Kidney (tissue), 14 donors: ENCODE data around the gene CRIP3. TPM values are rescaled to one million over a fixed set of nuclear protein-coding genes. Genes with fewer than 3 reads are reported as not detected.
"Not testable (repeated sequence)": the region's sequence is repeated elsewhere in the genome, so short reads cannot be mapped to it uniquely, and the experiment has no call there.

Experiments
- DNase-seq, 5 donors: peaks; one replicate each; pipeline ENCODE4 v3.0.0-alpha.2; 2013 to 2020
- FAIRE-seq: peaks from 2 replicates; lab custom pipeline; 2012; peaks lifted over from hg19 to GRCh38; lab: Jason Lieb, UNC
- H3K27ac ChIP-seq, 2 donors: one replicate each; pipeline ENCODE4 v1.7.0; 2013; ENCODE audit warnings: low read depth in 2 of 2, low read length in 2 of 2, inconsistent platforms in 1 of 2
- H3K27me3 ChIP-seq: one replicate; pipeline ENCODE4 v1.7.1; 2013; ENCODE audit warnings: low read length, inconsistent platforms; ENCODE audit not compliant: control insufficient read depth, insufficient read depth
- H3K36me3 ChIP-seq, 3 donors: one replicate each; pipeline versions ENCODE4 v1.7.0 to v1.7.1; 2013; ENCODE audit warnings: low read length in 3 of 3, control low read depth in 1 of 3, inconsistent platforms in 1 of 3; ENCODE audit not compliant: insufficient read depth in 3 of 3, control insufficient read depth in 2 of 3
- H3K4me1 ChIP-seq, 3 donors: one replicate each; pipeline versions ENCODE4 v1.7.0 to v1.7.1; 2013; ENCODE audit warnings: low read length in 3 of 3, inconsistent platforms in 1 of 3, low read depth in 1 of 3; ENCODE audit not compliant: control insufficient read depth in 2 of 3, insufficient read depth in 2 of 3
- H3K4me3 ChIP-seq, 3 donors: one replicate each; pipeline versions ENCODE4 v1.7.0 to v1.8.1; 2013; ENCODE audit warnings: low read length in 3 of 3, control low read depth in 1 of 3, inconsistent platforms in 1 of 3
- H3K9ac ChIP-seq, 3 donors: one replicate each; pipeline versions ENCODE4 v1.7.0 to v1.7.1; 2013; ENCODE audit warnings: low read length in 3 of 3, control low read depth in 1 of 3, inconsistent platforms in 1 of 3
- H3K9me3 ChIP-seq, 3 donors: one replicate each; pipeline versions ENCODE4 v1.7.0 to v1.7.1; 2013; ENCODE audit warnings: low read length in 3 of 3, control low read depth in 1 of 3, inconsistent platforms in 1 of 3; ENCODE audit not compliant: control insufficient read depth in 2 of 3, insufficient read depth in 1 of 3
- intact Hi-C: fragments of 100-400 bp; cut with DNase I; formaldehyde crosslinking; loops from one replicate; pipeline ENCODE4 v1.11.1; 2022
- polyA plus RNA-seq: library from polyadenylated mRNA; stranded (reverse); fragments of 350-450 nt; fragmentation: Illumina TruSeq; extraction: RNeasy Lipid Tissue Mini Kit (QIAGEN cat#74804); gene quantifications from one replicate; pipeline ENCODE4 v1.2.3, GENCODE V29; 2014; ENCODE audit warnings: low read depth, low replicate concordance; ENCODE audit not compliant: insufficient read depth
- total RNA-seq: library from RNA; stranded (reverse); fragmentation: NEBNext Ultra II Directional; extraction: Animal tissue kit (Norgen Biotek cat#: 25700); gene quantifications from one replicate; pipeline ENCODE4 v1.2.1, GENCODE V29; 2021
- TF ChIP-seq, protein P1 (sequence below): IDR thresholded peaks from 3 replicates; pipeline ENCODE4 v1.5.1; 2012; ENCODE audit warnings: mild to moderate bottlenecking, moderate library complexity, borderline replicate concordance; ENCODE audit not compliant: insufficient read depth; ENCODE audit errors: extremely low read depth
- donor health status: control.
- donor health status: control.
- donor health status: control.
- donor health status: control.
- donor health status: control.
- donor health status: DM: yes; HTN: yes; CAD: no.
- donor health status: Normal renal cell carcinoma (clear cell type).

CRIP3 gene
- total and polyA plus RNA-seq, 2 donors from 2014 or later = 5.6 to 14.3 TPM

DNA sequence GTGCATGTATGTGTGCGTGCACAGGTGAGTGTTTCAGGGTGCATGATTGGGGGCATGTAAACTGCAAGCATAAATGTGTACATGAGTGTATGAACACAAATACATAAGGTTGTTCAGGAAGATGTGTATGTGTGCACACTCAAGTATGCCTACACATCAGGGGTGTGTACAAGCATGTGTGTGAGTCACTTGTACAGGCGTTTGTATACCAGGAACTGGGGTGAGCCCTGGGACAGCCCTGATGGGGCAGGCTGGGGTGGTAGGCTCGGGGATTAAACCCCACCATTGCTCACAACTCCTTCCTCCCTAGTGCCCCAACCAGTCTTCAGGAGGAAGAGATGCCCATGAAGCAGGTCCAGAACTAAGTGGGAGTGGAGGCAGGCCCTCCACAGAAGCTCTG is 4.3 kb downstream of the CRIP3 start:
- Histone ChIP-seq H3K27ac (no peak overlapping the region), H3K4me3 (no peak overlapping the region), H3K36me3 (no peaks in the 10 kb centered on the region), H3K9ac (no peak overlapping the region), H3K4me1 (peaks cover 0 to 8% (median 0%) of the 10 kb centered on the region in 3 donors), H3K27me3 (no peaks in the 10 kb centered on the region), H3K9me3 (no peaks in the 10 kb centered on the region)
- FAIRE-seq = no peak
- no peak for DNase-seq
- TF ChIP-seq, protein P1, sequence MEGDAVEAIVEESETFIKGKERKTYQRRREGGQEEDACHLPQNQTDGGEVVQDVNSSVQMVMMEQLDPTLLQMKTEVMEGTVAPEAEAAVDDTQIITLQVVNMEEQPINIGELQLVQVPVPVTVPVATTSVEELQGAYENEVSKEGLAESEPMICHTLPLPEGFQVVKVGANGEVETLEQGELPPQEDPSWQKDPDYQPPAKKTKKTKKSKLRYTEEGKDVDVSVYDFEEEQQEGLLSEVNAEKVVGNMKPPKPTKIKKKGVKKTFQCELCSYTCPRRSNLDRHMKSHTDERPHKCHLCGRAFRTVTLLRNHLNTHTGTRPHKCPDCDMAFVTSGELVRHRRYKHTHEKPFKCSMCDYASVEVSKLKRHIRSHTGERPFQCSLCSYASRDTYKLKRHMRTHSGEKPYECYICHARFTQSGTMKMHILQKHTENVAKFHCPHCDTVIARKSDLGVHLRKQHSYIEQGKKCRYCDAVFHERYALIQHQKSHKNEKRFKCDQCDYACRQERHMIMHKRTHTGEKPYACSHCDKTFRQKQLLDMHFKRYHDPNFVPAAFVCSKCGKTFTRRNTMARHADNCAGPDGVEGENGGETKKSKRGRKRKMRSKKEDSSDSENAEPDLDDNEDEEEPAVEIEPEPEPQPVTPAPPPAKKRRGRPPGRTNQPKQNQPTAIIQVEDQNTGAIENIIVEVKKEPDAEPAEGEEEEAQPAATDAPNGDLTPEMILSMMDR = no peak
- intact Hi-C loops = no loop called here

DNA sequence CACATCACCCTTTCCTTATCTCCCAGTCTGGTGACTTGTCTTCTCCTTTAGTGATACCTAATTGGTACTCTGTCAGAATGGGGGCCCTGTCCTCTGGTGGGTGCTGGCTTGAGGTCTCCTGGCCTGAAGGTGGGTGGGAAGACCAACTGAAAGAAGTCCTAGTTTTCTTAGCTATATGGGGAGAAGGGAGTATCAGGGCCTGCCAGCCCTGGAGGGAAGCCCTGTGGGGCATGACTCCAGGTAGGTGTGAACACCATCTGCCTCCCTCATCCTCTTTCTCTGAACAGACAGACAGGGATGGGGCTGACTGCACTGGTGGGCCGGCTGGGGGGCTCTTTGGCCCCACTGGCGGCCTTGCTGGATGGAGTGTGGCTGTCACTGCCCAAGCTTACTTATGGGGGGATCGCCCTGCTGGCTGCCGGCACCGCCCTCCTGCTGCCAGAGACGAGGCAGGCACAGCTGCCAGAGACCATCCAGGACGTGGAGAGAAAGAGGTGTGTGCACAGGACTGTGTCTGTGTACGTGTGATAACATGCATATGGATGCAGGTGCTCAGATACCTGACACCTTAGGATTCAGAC is 4.8 kb downstream of the CRIP3 start:
- FAIRE-seq = no peak
- no peak for DNase-seq

DNA sequence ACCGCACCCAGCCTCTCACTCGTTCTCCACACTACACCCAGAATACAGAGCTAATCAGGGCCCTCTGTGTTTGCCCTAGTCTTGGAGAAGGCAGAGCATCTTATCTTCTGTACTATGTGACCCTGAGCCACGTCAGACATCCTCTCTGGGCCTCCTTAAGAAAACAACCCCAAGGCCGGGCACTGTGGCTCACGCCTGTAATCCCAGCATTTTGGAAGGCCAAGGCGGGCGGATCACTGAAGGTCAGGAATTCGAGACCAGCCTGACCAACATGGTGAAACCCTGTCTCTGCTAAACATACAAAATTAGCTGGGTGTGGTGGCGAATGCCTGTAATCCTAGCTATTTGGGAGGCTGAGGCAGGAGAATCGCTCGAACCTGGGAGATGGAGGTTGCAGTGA is 5.6 kb downstream of the CRIP3 start:
- H3K36me3 ChIP-seq, H3K4me3 ChIP-seq, H3K4me1 ChIP-seq, H3K27me3 ChIP-seq, DNase-seq, H3K9me3 ChIP-seq, H3K27ac ChIP-seq, H3K9ac ChIP-seq, FAIRE-seq, intact Hi-C loops: not testable (repeated sequence)

More for the DNA sequence above, 4.8 kb downstream of the CRIP3 start:
- Histone ChIP-seq H3K4me3 (no peak overlapping the region), H3K27ac (no peak overlapping the region), H3K36me3 (no peaks in the 10 kb centered on the region), H3K9ac (no peak overlapping the region), H3K4me1 (peaks cover 0 to 7% (median 0%) of the 10 kb centered on the region in 3 donors), H3K9me3 (no peaks in the 10 kb centered on the region), H3K27me3 (no peaks in the 10 kb centered on the region)
- intact Hi-C loops = no loop called here
- TF ChIP-seq, protein P1 = no peak

DNA sequence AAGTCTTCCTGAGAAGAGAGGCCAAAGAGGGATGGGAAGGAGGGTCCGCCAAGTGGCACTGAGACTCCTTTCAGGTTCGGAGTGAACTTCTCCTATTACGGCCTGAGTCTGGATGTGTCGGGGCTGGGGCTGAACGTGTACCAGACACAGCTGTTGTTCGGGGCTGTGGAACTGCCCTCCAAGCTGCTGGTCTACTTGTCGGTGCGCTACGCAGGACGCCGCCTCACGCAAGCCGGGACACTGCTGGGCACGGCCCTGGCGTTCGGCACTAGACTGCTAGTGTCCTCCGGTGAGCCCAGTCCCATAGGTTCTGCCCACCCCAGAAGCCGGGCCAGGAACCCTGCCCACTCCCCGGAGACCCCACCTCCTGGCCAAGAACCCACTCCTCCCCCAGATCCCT is 6.5 kb downstream of the CRIP3 start:
- DNase-seq (peak in 1 of 5 donors; percentile 29), FAIRE-seq (no peak)
- Histone ChIP-seq H3K4me1 (peaks cover 0 to under 1% (median 0%) of the 10 kb centered on the region in 3 donors), H3K4me3 (no peak overlapping the region), H3K36me3 (no peaks in the 10 kb centered on the region), H3K9ac (no peak overlapping the region), H3K9me3 (no peaks in the 10 kb centered on the region), H3K27ac (no peak overlapping the region), H3K27me3 (no peaks in the 10 kb centered on the region)
- TF ChIP-seq, protein P1 = no peak
- intact Hi-C loops = no loop called here
